ENCODE results near the gene CAPNS1. TPM values are rescaled to one million over a fixed set of nuclear protein-coding genes. Genes with fewer than 3 reads are reported as not detected.

CAPNS1 gene
- total RNA-seq, 2 donors from 2014 or later, result 259 to 374 TPM

DNA sequence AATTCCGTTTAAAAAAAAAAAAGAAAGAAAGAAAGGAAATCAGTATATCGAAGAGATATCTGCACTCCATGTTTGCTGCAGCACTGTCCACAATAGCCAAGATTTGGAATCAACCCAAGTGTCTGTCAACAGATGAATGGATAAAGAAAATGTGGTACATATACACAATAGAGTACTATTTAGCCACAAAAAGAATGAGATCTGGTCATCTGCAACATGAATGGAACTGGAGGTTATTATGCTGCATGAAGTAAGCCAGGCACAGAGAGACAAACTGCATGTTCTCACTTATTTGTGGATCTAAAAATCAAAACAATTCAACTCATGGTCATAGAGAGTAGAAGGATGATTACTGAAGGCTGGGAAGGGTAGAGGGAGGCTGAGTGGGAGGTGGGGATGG, 58.3 kb downstream of the CAPNS1 start:
- Mint-ChIP-seq H3K27ac (no peak overlapping the region), H3K36me3 (ENCODE audit: low read depth) (peaks cover 31% of the 10 kb centered on the region), H3K9me3 (no peaks in the 10 kb centered on the region), H3K4me3 (no peak overlapping the region), H3K27me3 (no peaks in the 10 kb centered on the region), H3K4me1 (peaks cover 4% of the 10 kb centered on the region)
- no peak for ATAC-seq (replicated peaks)

Other genes starting within 250 kb of the CAPNS1 start
- 100 to 1,000 TPM in 1 of 2 donors, 10 to 100 TPM in 1; 35.8 to 113 TPM for gene NFKBID, start 239.5 kb upstream of the CAPNS1 start, total RNA-seq
- 10 to 100 TPM; 45.5 to 47.6 TPM for gene HCST, start 237.5 kb upstream of the CAPNS1 start, total RNA-seq
- not detected for gene TYROBP, start 231.8 kb upstream of the CAPNS1 start, total RNA-seq
- gene LRFN3, start 203.7 kb upstream of the CAPNS1 start, total RNA-seq, result 10 to 100 TPM in 1 of 2 donors, 1 to 10 TPM in 1; 9.8 to 15.1 TPM
- gene SDHAF1, start 144.9 kb upstream of the CAPNS1 start, total RNA-seq, result 10 to 100 TPM; 17.5 to 26.0 TPM
- gene SYNE4, start 131.3 kb upstream of the CAPNS1 start, total RNA-seq, result 1 to 10 TPM; 1.5 to 3.9 TPM
- 10 to 100 TPM; 39.1 to 69.6 TPM for gene ALKBH6, start 125.9 kb upstream of the CAPNS1 start, total RNA-seq
- 1 to 10 TPM in 1 of 2 donors, under 1 TPM in 1; 0.89 to 7.1 TPM for gene CLIP3, start 107.2 kb upstream of the CAPNS1 start, total RNA-seq
- 1 to 10 TPM; 2.3 to 7.9 TPM for gene THAP8, start 85.8 kb upstream of the CAPNS1 start, total RNA-seq
- 10 to 100 TPM; 19.3 to 33.2 TPM for gene WDR62, start 85.2 kb upstream of the CAPNS1 start, total RNA-seq
- not detected for gene OVOL3, start 28.9 kb upstream of the CAPNS1 start, total RNA-seq
- 10 to 100 TPM; 32.4 to 58.0 TPM for gene POLR2I, start 25.2 kb upstream of the CAPNS1 start, total RNA-seq
- gene TBCB, start 24.6 kb upstream of the CAPNS1 start, total RNA-seq, result 100 to 1,000 TPM; 105 to 162 TPM
- gene COX7A1, start 12.4 kb downstream of the CAPNS1 start, total RNA-seq, result not detected
- gene ZNF565, start 74.6 kb downstream of the CAPNS1 start, total RNA-seq, result 1 to 10 TPM; 3.0 to 6.5 TPM
- gene ZNF146, start 75.0 kb downstream of the CAPNS1 start, total RNA-seq, result 10 to 100 TPM; 72.8 to 83.8 TPM
- 1 to 10 TPM; 1.8 to 2.0 TPM for gene ZFP14, start 239.1 kb downstream of the CAPNS1 start, total RNA-seq

Measured in activated T-helper 17 cell treated with anti-CD3 and anti-CD28 coated beads, Interleukin-2, amount 50 U/mL, for 72 hours (primary cell).